WTC11 (cell line): ENCODE data around the gene LEFTY1. TPM values are rescaled to one million over a fixed set of nuclear protein-coding genes. Genes with fewer than 3 reads are reported as not detected.

Experiments used
- ATAC-seq: fragments of 200-7000 bp; cut with Tn5 transposase; 2 replicates; pipeline ENCODE4 v1.10.0; 2021; ENCODE audit warnings: mild to moderate bottlenecking, moderate library complexity
- CTCF ChIA-PET: fragments of 300-600 bp; sonication (Branson Sonifier 250); formaldehyde crosslinking; loops from one replicate; lab custom pipeline; 2021; ENCODE audit warnings: antibody characterized with exemption; lab: Charles Lee
- POLR2A ChIA-PET: fragments of 350-600 bp; sonication (Branson Sonifier 250); formaldehyde crosslinking; loops from one replicate; lab custom pipeline; 2021; ENCODE audit warnings: antibody characterized with exemption; lab: Charles Lee
- DNase-seq: peaks from one replicate; pipeline ENCODE4 v3.0.0; 2021; ENCODE audit warnings: low spot score
- H3K27ac Mint-ChIP-seq: 2 replicates; pipeline ENCODE4 v1.8.0; 2021; ENCODE audit warnings: mixed read lengths
- H3K27me3 Mint-ChIP-seq: 2 replicates; pipeline ENCODE4 v1.8.0; 2021; ENCODE audit warnings: low read depth, mild to moderate bottlenecking, moderate library complexity, mixed read lengths
- H3K36me3 Mint-ChIP-seq: 2 replicates; pipeline ENCODE4 v1.8.0; 2021; ENCODE audit warnings: mixed read lengths
- H3K4me1 Mint-ChIP-seq: 2 replicates; pipeline ENCODE4 v1.8.0; 2022; ENCODE audit warnings: mixed read lengths
- H3K4me3 Mint-ChIP-seq: 2 replicates; pipeline ENCODE4 v1.8.0; 2021; ENCODE audit warnings: mild to moderate bottlenecking, moderate library complexity, mixed read lengths
- H3K9me3 Mint-ChIP-seq: 2 replicates; pipeline ENCODE4 v1.8.0; 2021; ENCODE audit warnings: mixed read lengths
- ATF1 ChIP-seq: sonication (generic); formaldehyde crosslinking; IDR thresholded peaks from 2 replicates; pipeline ENCODE4 v1.8.1; 2023; ENCODE audit warnings: mild to moderate bottlenecking, moderate library complexity, missing genetic modification reagents
- CREM ChIP-seq: sonication (generic); formaldehyde crosslinking; IDR thresholded peaks from 2 replicates; pipeline ENCODE4 v1.8.1; 2022; ENCODE audit warnings: mild to moderate bottlenecking, missing genetic modification reagents, moderate library complexity
- ESRRA ChIP-seq: sonication (generic); formaldehyde crosslinking; IDR thresholded peaks from 2 replicates; pipeline ENCODE4 v1.8.1; 2022; ENCODE audit warnings: mild to moderate bottlenecking, missing genetic modification reagents, borderline replicate concordance
- ETV6 ChIP-seq: sonication (generic); formaldehyde crosslinking; IDR thresholded peaks from 2 replicates; pipeline ENCODE4 v1.8.1; 2022; ENCODE audit warnings: mild to moderate bottlenecking, missing genetic modification reagents
- FOXJ3 ChIP-seq: sonication (generic); formaldehyde crosslinking; IDR thresholded peaks from 2 replicates; pipeline ENCODE4 v1.9.0; 2021; ENCODE audit warnings: missing genetic modification reagents, mild to moderate bottlenecking, borderline replicate concordance
- IRF2 ChIP-seq: sonication (generic); formaldehyde crosslinking; IDR thresholded peaks from 2 replicates; pipeline ENCODE4 v1.8.0; 2022; ENCODE audit warnings: low read depth, missing genetic modification reagents, borderline replicate concordance
- MYBL2 ChIP-seq: sonication (generic); formaldehyde crosslinking; IDR thresholded peaks from 2 replicates; pipeline ENCODE4 v1.8.1; 2023; ENCODE audit warnings: mild to moderate bottlenecking, moderate library complexity, missing genetic modification reagents
- NR1H2 ChIP-seq: sonication (generic); formaldehyde crosslinking; IDR thresholded peaks from 2 replicates; pipeline ENCODE4 v1.9.0; 2021; ENCODE audit warnings: mild to moderate bottlenecking, moderate library complexity, missing genetic modification reagents
- SMAD4 ChIP-seq: sonication (generic); formaldehyde crosslinking; IDR thresholded peaks from 2 replicates; pipeline ENCODE4 v1.8.0; 2022; ENCODE audit warnings: mild to moderate bottlenecking, missing genetic modification reagents
- TCF7 ChIP-seq: sonication (generic); formaldehyde crosslinking; IDR thresholded peaks from 2 replicates; pipeline ENCODE4 v1.8.0; 2022; ENCODE audit warnings: mild to moderate bottlenecking, low read depth, missing genetic modification reagents, moderate library complexity
- TP53 ChIP-seq: sonication (generic); formaldehyde crosslinking; IDR thresholded peaks from 2 replicates; pipeline ENCODE4 v1.8.1; 2023; ENCODE audit warnings: mild to moderate bottlenecking, missing genetic modification reagents
- ZNF121 ChIP-seq: sonication (generic); formaldehyde crosslinking; IDR thresholded peaks from 2 replicates; pipeline ENCODE4 v1.8.0; 2023; ENCODE audit warnings: missing genetic modification reagents
- ZNF138 ChIP-seq: sonication (generic); formaldehyde crosslinking; conservative IDR thresholded peaks from 2 replicates; pipeline ENCODE4 v1.8.1; 2022; ENCODE audit warnings: mild to moderate bottlenecking, moderate library complexity, missing genetic modification reagents
- ZNF219 ChIP-seq: sonication (generic); formaldehyde crosslinking; IDR thresholded peaks from 2 replicates; pipeline ENCODE4 v1.8.0; 2023; ENCODE audit warnings: missing genetic modification reagents, mild to moderate bottlenecking, borderline replicate concordance
- ZNF232 ChIP-seq: sonication (generic); formaldehyde crosslinking; IDR thresholded peaks from 2 replicates; pipeline ENCODE4 v1.8.0; 2022; ENCODE audit warnings: mild to moderate bottlenecking, missing genetic modification reagents
- ZNF671 ChIP-seq: fragments of 250-450 bp; sonication (Bioruptor Pico); IDR thresholded peaks from 2 replicates; pipeline ENCODE4 v1.8.0; 2021; ENCODE audit warnings: mild to moderate bottlenecking
- total RNA-seq: library from RNA; stranded (reverse); gene quantifications from 3 replicates; pipeline ENCODE4 v1.2.3, GENCODE V29; 2021
- TF ChIP-seq, protein P1 (sequence below): sonication (generic); formaldehyde crosslinking; IDR thresholded peaks from 2 replicates; pipeline ENCODE4 v1.8.0; 2023; ENCODE audit warnings: missing genetic modification reagents, mild to moderate bottlenecking, borderline replicate concordance
- TF ChIP-seq, protein P2 (sequence below): fragments of 250-450 bp; sonication (Bioruptor Pico); IDR thresholded peaks from 2 replicates; pipeline ENCODE4 v1.9.0; 2021; ENCODE audit warnings: mild to moderate bottlenecking
- TF ChIP-seq, protein P3 (sequence below): sonication (generic); formaldehyde crosslinking; IDR thresholded peaks from 2 replicates; pipeline ENCODE4 v1.8.1; 2022; ENCODE audit warnings: mild to moderate bottlenecking, missing genetic modification reagents, moderate library complexity, borderline replicate concordance
- TF ChIP-seq, protein P4 (sequence below): fragments of 200-600 bp; IDR thresholded peaks from 2 replicates; pipeline ENCODE4 v1.8.0; 2022; ENCODE audit warnings: antibody characterized with exemption
- TF ChIP-seq, protein P5 (sequence below): sonication (generic); formaldehyde crosslinking; IDR thresholded peaks from 2 replicates; pipeline ENCODE4 v1.8.0; 2022; ENCODE audit warnings: mild to moderate bottlenecking, missing genetic modification reagents

The LEFTY1 gene
- total RNA-seq, 1 experiment from 2014 or later = 52.9 TPM

DNA sequence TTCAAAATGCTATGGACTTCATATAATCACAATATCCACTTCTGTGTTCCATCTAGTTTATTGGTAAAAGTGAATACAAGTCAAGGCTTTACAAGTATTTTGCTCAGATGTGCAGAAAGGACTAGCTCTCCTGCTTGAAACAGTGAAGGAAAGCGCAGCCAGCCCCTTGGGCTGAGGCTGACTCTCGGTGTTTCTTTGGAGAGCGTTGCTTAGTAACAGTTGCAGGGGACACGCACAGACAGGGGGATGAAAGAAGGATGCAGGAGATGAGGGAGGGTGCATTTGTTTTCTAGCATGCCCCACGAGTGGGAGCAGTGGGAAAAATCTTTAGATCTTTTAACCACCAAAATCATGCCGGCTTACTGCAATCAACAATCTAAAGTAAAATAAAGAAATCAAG lies 26.0 kb upstream of the LEFTY1 start (continued):
- TF ChIP-seq, protein P1, sequence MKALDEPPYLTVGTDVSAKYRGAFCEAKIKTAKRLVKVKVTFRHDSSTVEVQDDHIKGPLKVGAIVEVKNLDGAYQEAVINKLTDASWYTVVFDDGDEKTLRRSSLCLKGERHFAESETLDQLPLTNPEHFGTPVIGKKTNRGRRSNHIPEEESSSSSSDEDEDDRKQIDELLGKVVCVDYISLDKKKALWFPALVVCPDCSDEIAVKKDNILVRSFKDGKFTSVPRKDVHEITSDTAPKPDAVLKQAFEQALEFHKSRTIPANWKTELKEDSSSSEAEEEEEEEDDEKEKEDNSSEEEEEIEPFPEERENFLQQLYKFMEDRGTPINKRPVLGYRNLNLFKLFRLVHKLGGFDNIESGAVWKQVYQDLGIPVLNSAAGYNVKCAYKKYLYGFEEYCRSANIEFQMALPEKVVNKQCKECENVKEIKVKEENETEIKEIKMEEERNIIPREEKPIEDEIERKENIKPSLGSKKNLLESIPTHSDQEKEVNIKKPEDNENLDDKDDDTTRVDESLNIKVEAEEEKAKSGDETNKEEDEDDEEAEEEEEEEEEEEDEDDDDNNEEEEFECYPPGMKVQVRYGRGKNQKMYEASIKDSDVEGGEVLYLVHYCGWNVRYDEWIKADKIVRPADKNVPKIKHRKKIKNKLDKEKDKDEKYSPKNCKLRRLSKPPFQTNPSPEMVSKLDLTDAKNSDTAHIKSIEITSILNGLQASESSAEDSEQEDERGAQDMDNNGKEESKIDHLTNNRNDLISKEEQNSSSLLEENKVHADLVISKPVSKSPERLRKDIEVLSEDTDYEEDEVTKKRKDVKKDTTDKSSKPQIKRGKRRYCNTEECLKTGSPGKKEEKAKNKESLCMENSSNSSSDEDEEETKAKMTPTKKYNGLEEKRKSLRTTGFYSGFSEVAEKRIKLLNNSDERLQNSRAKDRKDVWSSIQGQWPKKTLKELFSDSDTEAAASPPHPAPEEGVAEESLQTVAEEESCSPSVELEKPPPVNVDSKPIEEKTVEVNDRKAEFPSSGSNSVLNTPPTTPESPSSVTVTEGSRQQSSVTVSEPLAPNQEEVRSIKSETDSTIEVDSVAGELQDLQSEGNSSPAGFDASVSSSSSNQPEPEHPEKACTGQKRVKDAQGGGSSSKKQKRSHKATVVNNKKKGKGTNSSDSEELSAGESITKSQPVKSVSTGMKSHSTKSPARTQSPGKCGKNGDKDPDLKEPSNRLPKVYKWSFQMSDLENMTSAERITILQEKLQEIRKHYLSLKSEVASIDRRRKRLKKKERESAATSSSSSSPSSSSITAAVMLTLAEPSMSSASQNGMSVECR = no peak
- TF ChIP-seq, protein P2, sequence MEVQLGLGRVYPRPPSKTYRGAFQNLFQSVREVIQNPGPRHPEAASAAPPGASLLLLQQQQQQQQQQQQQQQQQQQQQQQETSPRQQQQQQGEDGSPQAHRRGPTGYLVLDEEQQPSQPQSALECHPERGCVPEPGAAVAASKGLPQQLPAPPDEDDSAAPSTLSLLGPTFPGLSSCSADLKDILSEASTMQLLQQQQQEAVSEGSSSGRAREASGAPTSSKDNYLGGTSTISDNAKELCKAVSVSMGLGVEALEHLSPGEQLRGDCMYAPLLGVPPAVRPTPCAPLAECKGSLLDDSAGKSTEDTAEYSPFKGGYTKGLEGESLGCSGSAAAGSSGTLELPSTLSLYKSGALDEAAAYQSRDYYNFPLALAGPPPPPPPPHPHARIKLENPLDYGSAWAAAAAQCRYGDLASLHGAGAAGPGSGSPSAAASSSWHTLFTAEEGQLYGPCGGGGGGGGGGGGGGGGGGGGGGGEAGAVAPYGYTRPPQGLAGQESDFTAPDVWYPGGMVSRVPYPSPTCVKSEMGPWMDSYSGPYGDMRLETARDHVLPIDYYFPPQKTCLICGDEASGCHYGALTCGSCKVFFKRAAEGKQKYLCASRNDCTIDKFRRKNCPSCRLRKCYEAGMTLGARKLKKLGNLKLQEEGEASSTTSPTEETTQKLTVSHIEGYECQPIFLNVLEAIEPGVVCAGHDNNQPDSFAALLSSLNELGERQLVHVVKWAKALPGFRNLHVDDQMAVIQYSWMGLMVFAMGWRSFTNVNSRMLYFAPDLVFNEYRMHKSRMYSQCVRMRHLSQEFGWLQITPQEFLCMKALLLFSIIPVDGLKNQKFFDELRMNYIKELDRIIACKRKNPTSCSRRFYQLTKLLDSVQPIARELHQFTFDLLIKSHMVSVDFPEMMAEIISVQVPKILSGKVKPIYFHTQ (CRISPR knock-in tag) = no peak
- TF ChIP-seq ZNF671 = no peak
- TF ChIP-seq, protein P3, sequence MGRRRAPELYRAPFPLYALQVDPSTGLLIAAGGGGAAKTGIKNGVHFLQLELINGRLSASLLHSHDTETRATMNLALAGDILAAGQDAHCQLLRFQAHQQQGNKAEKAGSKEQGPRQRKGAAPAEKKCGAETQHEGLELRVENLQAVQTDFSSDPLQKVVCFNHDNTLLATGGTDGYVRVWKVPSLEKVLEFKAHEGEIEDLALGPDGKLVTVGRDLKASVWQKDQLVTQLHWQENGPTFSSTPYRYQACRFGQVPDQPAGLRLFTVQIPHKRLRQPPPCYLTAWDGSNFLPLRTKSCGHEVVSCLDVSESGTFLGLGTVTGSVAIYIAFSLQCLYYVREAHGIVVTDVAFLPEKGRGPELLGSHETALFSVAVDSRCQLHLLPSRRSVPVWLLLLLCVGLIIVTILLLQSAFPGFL (CRISPR knock-in tag) = no peak
- TF ChIP-seq ZNF219 (CRISPR knock-in tag) = no peak

DNA sequence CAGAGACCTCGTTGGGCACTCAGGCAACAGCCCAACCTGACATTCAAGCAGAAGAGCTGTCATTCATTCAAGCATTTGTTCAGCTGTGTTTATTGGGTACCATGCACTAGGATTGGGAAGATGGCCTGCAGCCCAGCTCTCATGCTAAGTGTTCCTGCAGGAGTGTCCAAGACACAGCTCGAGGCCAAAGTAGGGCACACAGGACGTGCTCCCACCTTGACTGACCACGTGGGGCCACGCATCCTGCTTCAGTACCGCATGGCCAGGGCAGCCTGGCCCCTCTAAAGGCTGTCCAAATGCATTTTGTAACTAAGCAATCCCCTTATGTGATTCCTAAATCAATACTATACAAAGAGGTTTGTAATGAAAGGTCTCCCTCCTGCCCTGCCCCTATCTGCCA lies 25.4 kb upstream of the LEFTY1 start:
- Mint-ChIP-seq H3K36me3 (peaks cover 18% of the 10 kb centered on the region), H3K27me3 (peaks cover 9% of the 10 kb centered on the region), H3K27ac (no peak overlapping the region), H3K9me3 (no peaks in the 10 kb centered on the region), H3K4me1 (peaks cover 33% of the 10 kb centered on the region)
- CTCF ChIA-PET = interaction anchor here (1.2 to 1.4 kb wide), 2 partner anchors 73 to 439 kb away, joined by 3 to 6 read pairs; no protein-coding TSS in a partner anchor
- no peak for ATAC-seq
- POLR2A ChIA-PET = no interaction called here
- DNase-seq = no peak
- TF ChIP-seq ETV6 = no peak
- TF ChIP-seq ZNF121 (CRISPR knock-in tag) = 0 out of 2 replicates have a peak, but pooled peaks have one; percentile 40
- TF ChIP-seq, all 79 proteins: peak for 1
- no peak overlapping the region for H3K4me3 Mint-ChIP-seq

DNA sequence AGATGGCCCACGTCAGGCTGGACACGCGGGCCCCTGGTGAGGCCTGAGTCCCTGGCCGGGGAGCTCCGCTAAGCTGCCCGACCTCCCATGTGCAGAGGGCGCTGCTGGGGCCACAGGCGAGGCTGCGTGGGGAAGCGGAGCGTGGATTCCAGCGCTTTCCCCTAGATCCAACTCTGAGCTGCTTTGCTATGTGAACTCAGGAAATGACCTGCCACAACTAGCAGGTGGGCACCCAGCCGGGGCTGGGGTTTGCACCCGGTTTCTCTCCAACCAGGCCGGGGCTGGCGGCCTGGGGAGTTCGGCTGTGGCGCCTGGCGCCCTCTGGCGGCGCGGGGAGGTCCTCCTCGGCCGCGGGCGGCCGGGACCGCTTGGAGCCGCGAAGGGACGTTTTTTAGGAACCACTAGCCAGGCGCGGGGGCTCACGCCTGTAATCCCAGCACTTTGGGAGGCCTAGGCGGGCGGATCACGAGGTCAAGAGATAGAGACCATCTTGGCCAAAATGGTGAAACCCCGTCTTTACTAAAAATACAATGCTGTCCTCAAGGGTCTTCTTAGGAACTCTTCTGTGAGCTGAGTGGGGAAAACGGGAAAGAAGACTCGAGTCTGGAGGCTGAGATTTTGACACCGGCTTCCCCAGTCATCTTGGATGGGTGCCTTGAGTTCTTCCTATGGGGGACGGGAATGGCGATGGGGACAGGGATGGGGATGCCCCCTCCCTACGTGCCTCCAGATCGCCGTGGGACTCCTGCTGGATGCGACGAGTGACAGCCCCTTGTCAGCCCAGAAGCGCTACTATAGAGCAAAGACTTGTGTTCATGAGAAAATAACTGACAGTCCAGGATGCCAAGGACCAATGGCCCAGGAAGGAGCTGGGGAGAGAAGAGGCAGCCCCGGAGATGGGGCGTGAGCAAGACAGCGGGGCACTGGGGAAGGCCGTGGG lies 22.5 kb upstream of the LEFTY1 start:
- H3K9me3 Mint-ChIP-seq = no peaks in the 10 kb centered on the region
- H3K4me3 Mint-ChIP-seq = no peak overlapping the region
- POLR2A ChIA-PET = interaction anchor here (1.1 to 1.4 kb wide), 3 partner anchors 29 to 134 kb away, joined by 4 to 6 read pairs (median 5); partner anchors contain the start of genes SRP9 and TMEM63A
- H3K4me1 Mint-ChIP-seq = peaks cover 43% of the 10 kb centered on the region
- CTCF ChIA-PET = interaction anchor here (0.6 to 5.1 kb wide), 34 partner anchors 9 to 494 kb away, joined by 3 to 94 read pairs (median 4); partner anchors contain the start of genes LEFTY1, LEFTY2, PYCR2 and SRP9
- no peak overlapping the region for H3K27ac Mint-ChIP-seq
- DNase-seq (peak; percentile 84), ATAC-seq (peak; percentile 82)
- H3K27me3 Mint-ChIP-seq = peaks cover 12% of the 10 kb centered on the region
- no peaks in the 10 kb centered on the region for H3K36me3 Mint-ChIP-seq
- TF ChIP-seq TCF7 (CRISPR knock-in tag) (no peak), IRF2 (CRISPR knock-in tag) (no peak), SMAD4 (CRISPR knock-in tag) (no peak), ZNF671 (no peak), CREM (CRISPR knock-in tag) (0 out of 2 replicates have a peak, but pooled peaks have one; percentile 17), ZNF138 (CRISPR knock-in tag) (0 out of 2 replicates have a peak, but pooled peaks have one; percentile 64), FOXJ3 (CRISPR knock-in tag) (no peak), ZNF232 (CRISPR knock-in tag) (no peak), MYBL2 (CRISPR knock-in tag) (no peak), NR1H2 (CRISPR knock-in tag) (no peak), ATF1 (CRISPR knock-in tag) (no peak), ESRRA (no peak), TP53 (CRISPR knock-in tag) (peak; percentile 77; the same call in 1 of the 2 replicates), ETV6 (no peak)
- TF ChIP-seq, protein P4, sequence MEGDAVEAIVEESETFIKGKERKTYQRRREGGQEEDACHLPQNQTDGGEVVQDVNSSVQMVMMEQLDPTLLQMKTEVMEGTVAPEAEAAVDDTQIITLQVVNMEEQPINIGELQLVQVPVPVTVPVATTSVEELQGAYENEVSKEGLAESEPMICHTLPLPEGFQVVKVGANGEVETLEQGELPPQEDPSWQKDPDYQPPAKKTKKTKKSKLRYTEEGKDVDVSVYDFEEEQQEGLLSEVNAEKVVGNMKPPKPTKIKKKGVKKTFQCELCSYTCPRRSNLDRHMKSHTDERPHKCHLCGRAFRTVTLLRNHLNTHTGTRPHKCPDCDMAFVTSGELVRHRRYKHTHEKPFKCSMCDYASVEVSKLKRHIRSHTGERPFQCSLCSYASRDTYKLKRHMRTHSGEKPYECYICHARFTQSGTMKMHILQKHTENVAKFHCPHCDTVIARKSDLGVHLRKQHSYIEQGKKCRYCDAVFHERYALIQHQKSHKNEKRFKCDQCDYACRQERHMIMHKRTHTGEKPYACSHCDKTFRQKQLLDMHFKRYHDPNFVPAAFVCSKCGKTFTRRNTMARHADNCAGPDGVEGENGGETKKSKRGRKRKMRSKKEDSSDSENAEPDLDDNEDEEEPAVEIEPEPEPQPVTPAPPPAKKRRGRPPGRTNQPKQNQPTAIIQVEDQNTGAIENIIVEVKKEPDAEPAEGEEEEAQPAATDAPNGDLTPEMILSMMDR = peak; percentile 93
- TF ChIP-seq, protein P5, sequence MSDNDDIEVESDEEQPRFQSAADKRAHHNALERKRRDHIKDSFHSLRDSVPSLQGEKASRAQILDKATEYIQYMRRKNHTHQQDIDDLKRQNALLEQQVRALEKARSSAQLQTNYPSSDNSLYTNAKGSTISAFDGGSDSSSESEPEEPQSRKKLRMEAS (CRISPR knock-in tag) = peak; percentile 62
